Stimulated activated CD4-positive, alpha-beta T cell treated with anti-CD3 and anti-CD28 coated beads, Interleukin-15, amount 100 ng/mL, for 24 hours (primary cell): ENCODE measurements around the gene ZNF10.

Experiments used
- DNase-seq: peaks from one replicate; pipeline ENCODE4 v3.0.0-alpha.2; 2020

ZNF10 gene

DNA sequence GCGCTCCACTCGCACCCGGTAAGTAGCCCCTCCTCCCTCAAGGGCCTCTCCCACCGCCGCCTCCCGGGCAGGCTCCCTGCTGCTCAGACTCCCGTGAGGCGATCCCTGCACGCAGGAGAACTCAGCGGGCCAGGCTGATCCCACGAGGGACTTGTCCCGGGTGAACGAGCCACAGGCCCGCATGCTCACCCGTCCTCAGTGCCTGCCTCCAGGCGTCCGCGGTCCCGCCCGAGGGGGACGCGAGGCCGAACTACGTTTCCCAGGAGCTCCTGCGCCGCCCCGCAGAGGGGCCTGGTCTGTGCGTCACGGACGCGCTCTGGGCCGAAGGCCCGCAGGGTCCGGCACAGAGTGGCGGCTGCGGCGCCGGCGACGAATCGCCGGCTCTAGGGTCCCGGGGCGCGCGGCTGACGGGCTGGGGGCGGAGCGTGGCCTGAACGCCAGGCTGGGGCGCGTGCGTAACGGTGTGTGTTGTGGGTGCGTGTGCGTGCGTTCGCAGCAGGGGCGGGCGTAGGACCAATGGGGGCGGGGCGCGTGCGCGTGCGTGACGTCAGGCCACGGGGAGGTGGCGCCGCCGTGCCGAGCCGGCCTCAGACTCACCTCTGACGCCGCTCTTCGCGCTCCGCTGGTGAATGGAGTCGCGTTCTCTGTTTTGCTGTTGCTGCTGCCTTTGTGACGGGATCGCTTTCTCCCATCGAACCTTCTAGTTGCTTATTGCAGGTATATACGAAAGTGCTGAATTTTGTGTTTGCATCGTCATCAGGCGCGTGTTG is at the start of gene ZNF10, which contains the start of gene ZNF891:
ZNF10 (plus strand) TSS at position 590 of the 770 bp plus-strand sequence. CDS start 13,866 bp downstream, outside the sequence.
ZNF891 (minus strand) TSS at position 237 of the 770 bp plus-strand sequence. CDS start 8,356 bp downstream, outside the sequence.
- DNase-seq: peak; percentile 97

DNA sequence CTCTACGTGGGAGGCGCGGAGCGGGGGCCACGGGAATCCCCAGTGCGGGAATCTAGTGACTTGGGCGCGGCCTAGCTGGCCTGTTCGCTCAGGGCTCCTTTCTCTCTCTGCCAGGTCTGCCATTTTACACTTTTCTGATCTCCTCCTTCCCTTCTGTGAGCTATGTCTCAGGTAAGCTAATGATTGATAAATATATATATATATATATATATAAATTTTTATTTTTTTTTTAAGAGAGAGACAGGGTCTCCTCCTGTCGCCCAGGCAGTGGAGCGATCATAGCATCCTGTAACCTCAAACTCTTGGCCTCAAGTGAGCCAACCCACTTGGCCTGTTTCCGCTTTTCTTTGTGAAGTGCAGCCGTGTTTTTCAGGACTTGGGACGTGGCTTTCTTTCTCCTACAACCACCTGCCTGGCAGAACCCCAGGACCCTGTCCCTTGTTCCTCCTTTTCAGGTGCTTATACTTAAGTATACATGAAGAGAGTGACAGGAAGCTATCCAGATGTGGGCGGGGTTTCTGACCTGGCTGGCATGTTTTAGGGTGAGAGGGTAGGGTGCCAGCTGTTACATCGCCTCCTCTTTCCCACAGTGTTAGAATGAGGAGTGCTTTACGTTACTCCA is 49.2 kb upstream of the ZNF10 start:
- DNase-seq: peak; percentile 4

DNA sequence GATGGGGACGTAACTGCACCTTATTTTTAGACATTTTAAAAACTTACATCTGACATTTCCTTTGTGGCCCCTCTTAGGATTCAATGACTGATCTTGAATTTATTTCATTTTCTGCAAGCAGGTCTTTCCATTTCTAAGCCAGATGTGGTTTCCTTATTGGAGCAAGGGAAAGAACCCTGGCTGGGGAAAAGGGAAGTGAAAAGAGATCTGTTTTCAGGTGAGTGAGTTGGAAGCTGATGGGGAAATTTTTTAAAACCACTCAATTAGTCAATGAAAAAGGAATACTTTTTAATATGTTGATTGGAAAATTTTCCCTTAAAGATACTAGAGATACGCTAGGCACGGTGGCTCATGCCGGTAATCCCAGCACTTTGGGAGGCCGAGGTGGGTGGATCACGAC is 47.1 kb upstream of the ZNF10 start:
- no peak for DNase-seq

DNA sequence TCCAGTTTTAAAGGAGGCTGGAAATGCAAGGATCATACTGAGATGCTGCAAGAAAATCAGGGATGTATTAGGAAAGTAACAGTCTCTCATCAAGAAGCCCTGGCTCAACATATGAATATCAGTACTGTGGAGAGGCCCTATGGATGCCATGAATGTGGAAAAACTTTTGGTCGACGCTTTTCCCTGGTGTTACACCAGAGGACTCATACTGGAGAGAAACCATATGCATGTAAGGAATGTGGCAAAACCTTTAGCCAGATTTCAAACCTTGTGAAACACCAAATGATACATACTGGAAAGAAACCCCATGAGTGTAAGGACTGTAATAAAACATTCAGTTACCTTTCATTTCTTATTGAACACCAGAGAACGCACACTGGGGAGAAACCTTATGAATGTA is 24.8 kb upstream of the ZNF10 start:
- no peak for DNase-seq

DNA sequence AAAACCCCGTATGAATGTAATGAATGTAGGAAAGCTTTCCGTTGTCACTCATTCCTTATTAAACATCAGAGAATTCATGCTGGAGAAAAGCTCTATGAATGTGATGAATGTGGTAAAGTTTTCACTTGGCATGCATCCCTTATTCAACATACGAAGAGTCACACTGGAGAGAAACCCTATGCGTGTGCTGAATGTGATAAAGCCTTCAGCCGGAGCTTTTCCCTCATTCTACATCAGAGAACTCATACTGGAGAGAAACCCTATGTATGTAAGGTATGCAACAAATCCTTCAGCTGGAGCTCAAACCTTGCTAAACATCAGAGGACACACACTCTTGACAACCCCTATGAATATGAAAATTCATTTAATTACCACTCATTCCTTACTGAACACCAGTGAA is 24.2 kb upstream of the ZNF10 start:
- no peak for DNase-seq

DNA sequence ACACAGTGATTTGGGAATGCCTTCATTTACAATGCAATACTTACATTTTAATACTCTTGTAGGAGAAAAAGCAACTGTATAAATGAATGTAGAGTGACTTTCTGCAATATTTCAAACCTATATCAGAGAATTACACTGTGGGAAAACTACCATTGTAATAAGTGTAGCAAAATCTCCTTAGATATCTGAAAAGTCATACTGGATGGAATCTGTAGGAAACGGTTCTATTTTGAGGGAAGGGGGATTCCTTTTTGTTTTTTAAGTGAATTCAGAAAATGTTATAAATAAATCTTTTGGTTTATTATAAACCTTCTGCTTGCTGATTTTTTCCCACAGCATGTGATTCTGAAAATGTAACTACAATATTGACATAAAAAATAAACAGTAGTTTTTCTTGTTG is 23.3 kb upstream of the ZNF10 start:
- DNase-seq: no peak

DNA sequence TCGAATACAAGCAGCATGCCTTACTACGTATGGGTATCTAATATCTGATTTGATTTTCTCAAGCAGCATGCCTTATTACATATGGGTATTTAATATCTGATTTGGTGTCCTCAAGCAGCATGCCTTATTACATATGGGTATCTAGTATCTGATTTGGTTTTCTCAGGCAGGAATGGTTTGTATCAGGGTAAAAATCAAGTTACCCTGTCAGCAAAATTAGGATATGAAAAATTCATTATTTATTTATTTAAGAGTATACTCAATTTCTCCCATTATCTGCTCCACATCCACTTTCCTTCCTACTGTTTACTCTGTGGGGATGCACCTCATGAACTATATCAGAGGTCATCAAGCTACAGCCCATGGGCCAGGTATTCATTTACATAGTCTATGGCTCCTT is 22.3 kb upstream of the ZNF10 start:
- no peak for DNase-seq

DNA sequence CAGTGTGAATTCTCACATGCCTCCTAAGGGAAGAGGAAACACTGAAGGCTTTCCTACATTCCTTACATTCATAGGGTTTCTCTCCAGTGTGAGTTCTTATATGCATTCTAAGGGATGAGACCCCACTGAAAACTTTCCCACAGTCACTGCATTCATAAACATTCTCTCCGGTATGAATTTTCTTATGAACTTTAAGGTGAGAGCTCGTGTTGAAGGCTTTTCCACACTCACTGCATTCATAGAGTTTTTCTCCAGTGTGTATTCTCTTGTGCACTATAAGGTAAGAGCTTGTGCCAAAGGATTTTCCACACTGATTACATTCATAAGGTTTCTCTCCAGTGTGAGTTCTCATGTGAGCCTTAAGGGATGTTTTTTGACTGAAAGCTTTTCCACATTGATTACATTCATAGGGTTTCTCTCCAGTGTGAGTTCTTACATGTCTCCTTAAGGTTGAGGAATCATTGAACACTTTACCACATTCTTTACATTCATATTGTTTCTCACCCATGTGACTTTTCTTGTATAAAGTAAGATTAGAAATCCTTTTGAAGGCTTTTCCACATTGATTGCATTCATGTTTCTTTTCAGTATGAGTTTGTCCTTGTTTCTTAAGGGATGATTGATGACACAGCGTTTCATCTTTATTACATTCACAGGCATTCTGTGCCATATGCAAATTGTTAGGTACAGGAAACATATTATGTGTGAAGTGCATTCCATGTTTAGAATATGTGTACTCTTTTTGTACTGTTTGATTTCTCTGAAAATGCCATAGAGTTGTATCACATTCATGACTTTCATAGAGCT is 9.8 kb upstream of the ZNF10 start:
- DNase-seq: no peak

DNA sequence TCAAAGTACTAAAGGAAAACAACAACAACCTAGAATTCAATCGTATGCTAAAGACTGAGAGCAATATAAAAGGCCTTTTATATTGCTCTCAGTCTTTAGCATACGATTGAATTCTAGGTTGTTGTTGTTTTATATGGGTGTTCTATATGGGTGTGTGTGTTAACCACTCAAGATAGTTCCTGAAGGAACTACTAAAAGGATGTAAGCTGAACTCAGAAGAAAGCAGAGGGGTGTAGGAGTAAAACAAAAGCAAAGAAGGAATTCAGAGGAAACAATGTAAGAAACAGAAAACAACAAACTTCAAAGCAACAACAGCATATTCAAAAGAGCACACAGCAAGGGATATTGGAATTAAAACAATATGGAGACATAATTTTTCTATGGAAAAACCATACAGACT is 5.8 kb upstream of the ZNF10 start:
- DNase-seq: no peak

DNA sequence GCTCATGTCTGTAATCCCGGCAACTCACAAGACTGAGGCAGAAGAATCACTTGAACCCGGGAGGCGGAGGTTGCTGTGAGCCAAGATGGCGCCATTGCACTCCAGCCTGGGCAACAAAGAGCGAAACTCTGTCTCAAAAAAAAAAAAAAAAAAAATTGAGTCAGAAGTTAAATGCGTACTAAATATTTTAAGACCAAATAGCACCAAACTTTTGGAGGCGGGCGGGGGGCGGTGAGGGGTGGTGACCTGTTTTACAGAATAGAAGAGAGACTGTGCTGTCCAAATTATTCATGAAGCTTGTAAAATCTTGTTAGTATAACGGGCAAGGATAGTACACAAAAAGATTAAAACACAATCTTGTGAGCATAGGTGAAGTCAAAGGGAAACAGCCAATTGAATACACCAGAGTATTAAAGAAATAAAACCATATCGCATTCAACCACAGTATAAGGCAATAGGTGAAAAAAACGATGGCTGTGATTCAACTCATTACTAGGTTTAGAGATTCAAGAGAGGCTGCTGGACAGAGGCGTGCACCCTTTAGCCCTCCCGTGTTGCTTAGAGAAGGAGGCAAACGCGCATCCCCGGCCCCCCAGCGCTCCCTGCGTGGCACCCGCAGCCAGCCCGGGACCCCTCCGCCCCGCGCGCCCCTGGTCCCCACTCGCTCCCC is 924 bp upstream of the ZNF10 start:
- peak; percentile 10 for DNase-seq

DNA sequence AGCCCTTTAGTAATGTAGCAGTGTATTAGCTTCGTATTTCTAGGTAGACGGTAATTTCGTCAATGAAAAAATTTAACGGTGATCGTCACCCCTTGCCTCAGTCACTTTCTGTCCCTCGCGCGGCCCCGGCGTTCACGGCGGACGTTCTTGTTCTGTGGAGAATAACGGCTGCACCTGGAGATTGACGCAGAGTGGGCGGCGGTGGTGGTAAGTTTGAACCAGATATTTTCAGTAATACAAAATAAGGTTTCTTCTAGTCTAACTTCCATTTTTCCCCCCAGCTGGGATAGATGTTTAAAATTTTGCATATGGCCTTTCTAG is 341 bp downstream of the ZNF10 start:
- DNase-seq: peak; percentile 47

DNA sequence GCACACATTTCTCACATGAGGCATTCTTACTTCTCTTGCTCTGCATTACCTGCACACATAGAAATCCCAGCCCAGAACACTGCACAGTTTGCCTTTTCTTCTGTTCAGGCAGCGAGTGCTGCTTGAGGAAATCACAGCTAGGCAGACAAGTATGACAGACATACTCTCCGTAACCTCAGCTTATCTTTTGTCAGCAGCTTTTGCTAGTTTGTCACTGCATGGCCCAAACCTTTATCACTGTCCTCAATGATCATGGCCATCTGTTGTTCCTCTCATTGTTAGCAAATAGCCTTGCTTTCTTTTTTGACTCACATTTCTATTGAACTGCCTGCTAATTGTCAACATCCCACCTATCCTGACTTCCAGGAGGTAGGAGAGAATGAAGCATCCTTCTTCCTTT is 5.3 kb downstream of the ZNF10 start:
- DNase-seq: no peak

DNA sequence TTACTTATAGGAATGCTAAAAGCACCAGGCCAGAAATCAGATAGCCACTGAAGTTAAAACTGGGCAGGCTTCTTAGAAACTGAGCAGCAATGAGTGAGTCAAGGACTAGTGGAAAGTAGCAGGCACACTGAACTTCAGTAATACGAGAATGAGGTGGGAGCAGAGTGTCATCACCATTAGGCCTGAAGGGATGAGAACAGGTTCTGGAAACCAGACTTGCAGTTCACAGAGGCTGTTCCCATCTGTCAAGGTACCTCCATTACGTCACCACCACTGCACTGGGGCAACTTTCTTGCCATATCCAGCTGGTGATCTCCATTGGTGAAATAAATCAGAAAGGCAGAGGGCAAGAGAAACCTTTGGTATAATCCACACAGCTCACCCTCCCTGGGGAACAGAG is 15.6 kb downstream of the ZNF10 start:
- no peak for DNase-seq

DNA sequence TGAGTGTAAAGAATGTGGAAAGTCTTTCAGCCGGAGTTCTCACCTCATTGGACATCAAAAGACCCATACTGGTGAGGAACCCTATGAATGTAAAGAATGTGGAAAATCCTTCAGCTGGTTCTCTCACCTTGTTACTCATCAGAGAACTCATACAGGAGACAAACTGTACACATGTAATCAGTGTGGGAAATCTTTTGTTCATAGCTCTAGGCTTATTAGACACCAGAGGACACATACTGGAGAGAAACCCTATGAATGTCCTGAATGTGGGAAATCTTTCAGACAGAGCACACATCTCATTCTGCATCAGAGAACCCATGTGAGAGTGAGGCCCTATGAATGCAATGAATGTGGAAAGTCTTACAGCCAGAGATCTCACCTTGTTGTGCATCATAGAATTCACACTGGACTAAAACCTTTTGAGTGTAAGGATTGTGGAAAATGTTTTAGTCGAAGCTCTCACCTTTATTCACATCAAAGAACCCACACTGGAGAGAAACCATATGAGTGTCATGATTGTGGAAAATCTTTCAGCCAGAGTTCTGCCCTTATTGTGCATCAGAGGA is 25.8 kb downstream of the ZNF10 start:
- DNase-seq: no peak

DNA sequence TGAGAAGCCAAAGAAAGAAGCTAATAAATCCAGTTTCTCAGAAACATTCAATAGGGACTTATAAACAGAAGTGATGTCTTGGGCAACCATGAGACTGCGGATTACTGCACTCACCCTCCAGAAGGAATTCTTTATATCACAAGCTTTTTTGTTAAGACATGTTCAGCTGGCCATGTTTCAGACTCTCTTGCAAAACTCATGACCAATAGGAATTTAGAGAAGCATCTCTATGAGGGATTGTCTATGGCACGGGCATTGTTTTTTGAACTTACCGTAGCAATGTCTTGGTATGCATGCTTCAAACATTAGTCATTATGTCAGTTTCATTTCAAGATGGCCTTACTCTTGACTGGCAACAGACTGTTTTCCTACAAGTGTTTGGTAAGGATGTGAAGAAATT is 35.3 kb downstream of the ZNF10 start:
- DNase-seq: no peak

DNA sequence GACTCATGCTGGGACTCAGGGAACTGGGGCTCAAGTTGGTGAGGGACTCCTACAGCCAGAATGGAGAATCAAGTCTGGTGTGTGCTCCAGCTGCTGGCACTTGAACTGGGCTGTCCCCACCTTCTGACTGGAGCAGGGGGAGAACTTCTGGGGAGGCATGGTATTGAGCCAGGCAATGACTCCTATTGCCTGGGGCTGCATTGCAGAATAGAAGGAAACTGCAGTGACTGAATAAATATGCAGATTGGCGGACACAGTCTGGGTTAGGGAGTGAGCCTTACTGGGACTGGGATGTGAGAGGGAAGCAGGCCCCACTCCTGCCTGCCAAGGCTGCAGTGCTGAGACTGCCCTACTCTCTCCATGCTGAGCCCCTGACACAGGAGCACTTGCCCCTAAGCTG is 42.1 kb downstream of the ZNF10 start:
- DNase-seq: no peak

DNA sequence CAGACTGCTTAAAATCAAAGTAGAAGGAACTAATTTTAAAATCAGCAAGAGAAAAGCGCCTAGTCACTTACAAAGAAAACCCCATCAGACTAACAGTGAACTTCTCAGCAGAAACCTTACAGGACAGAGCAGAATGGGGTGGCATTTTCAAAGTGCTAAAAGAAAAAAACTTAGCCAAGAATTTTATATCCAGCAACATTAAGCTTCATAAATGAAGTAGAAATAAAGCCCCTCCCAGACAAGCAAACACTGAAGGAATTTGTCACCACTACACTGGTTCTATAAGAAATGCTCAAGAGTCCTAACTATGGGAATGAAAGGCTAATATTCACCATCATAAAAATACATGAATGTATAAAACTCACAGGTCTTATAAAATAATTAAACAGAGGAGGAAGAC is 44.5 kb downstream of the ZNF10 start:
- no peak for DNase-seq

DNA sequence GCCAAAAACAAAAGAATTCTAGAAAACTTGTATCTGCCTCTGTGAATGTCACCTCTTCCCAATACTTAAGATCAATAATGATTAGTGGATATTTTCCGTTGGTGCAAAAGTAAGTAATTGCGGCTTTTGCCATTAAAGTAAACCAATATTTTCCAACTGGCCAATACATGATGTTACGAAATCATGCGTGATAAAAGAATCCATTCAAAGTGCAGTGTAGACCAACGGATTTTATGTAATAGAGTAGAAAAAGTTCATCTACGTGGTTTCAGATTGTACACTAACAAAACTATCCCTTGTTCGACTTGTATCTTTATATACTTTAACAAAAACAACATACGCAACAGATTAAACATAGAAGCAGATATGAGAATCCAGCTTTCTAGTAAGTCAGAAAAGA is 50.2 kb downstream of the ZNF10 start:
- DNase-seq: no peak

DNA sequence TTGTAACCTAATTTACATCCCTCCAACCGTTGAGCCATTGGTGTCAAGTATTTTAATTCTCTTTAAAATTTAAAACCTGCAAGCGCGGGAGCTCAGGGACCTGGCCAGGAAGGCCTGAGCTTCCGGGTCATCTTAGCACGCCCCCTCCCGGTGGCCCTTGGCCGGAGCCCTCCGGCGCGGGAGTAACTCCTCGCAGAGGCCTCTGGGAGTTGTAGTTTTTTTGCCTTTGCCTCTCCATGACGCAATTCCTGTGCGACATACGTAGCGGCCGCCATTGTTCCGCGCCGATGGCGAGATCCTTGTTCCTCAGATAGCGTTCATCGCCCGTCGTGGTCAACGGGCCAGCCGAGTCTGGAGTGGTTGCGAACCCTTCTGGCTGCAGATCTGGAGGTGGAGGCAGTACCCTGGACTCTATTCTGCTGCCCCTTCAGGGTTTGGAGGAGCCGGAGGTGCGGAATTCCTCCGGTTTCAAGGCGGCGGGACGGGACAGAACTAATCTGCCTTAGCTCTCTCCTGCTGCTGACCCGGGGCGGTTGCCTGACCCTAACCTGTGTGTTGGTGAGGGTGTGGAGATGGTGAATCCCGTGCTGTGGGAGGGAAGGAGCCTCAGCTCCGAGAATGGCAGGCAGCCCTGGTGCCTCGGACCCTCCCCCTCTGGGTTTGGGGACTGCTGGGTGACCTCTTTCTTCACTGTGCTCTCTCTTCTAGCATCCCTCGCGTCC is 51.0 kb downstream of the ZNF10 start, which contains the start of gene ZNF268:
ZNF268 (plus strand) TSS at position 258 of the 722 bp plus-strand sequence. CDS start 503 bp downstream, outside the sequence.
- peak; percentile 92 for DNase-seq

DNA sequence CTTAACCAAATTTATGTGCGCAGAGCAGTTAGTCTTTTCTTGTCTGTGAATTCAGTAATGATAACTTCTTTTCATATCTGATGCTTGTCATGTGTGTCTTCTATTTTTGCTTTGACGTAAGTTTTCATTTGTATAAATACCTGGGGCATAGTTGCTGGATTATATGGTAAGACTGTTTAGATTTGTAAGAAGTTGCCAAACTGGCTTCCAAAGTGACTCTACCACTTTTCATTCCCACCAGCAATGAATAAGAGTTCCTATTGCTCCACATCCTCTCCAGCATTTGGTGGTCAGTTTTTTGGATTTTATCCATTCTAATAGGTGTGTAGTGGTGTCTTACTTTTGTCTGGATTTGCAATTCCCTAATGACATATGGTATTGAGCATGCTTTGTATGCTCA is 59.7 kb downstream of the ZNF10 start:
- no peak for DNase-seq

DNA sequence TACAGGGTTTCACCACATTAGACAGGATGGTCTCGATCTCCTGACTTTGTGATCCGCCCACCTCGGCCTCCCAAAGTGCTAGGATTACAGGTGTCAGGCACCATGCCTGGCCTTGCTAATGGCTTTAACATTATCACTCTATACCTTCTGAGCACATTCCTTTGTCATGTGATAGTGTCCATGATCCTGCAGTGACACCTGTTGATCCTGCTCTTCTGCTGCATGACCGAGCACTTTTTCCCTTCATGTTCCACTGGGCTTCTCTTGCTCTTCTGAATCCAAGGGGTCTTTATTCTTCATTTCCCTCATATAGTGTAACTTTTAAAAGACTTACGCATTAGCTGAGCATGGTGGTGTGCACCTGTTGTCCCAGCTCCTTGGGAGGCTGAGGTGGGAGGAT is 62.4 kb downstream of the ZNF10 start:
- no peak for DNase-seq

DNA sequence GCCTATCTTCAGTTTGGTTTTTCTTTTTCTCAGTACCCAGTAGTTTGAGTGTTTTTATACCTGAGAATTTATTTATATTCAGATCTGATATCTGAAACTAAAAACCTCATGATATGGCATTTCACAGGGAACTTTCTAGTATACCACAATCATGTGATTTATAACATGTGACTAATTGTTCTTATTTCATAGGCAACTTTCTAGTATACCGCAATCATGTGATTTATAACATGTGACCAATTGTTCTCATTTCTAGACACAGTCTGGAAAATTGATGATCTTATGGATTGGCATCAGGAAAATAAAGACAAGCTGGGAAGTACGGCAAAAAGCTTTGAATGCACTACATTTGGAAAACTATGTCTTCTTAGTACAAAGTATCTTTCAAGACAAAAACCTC is 71.5 kb downstream of the ZNF10 start:
- DNase-seq: no peak
